GM18517 (cell line): Measurements from ENCODE around the gene AATF.
"Not testable (repeated sequence)": the region's sequence is repeated elsewhere in the genome, so short reads cannot be mapped to it uniquely, and the experiment has no call there.

ENCODE experiments used
- ATAC-seq: cut with Tn5 transposase; IDR thresholded peaks from one replicate; pipeline ENCODE4 v1.9.1; 2021; ENCODE audit warnings: mild to moderate bottlenecking, moderate library complexity; ENCODE audit not compliant: unreplicated experiment

The AATF gene

GRCh38 chr17:37073464-37073863, 124.7 kb downstream of the AATF start:
- not testable (repeated sequence) for ATAC-seq

GRCh38 chr17:37079065-37079708, 130.4 kb downstream of the AATF start:
- no peak for ATAC-seq

- no peak for ATAC-seq
Measured at GRCh38 chr17:37079735-37080134, 131.0 kb downstream of the AATF start.

GRCh38 chr17:37081287-37081686, 132.5 kb downstream of the AATF start:
- no peak for ATAC-seq

- ATAC-seq = no peak
Measured at GRCh38 chr17:37082311-37082860, 133.6 kb downstream of the AATF start.

GRCh38 chr17:37082985-37083384, 134.2 kb downstream of the AATF start:
- no peak for ATAC-seq

- no peak for ATAC-seq
Measured at GRCh38 chr17:37083456-37083855, 134.7 kb downstream of the AATF start.

GRCh38 chr17:37084372-37084771, 135.6 kb downstream of the AATF start:
- no peak for ATAC-seq

- no peak for ATAC-seq
Measured at GRCh38 chr17:37086334-37086733, 137.6 kb downstream of the AATF start.

- no peak for ATAC-seq
Measured at GRCh38 chr17:37086948-37087347, 138.2 kb downstream of the AATF start.

- no peak for ATAC-seq
Measured at GRCh38 chr17:37087683-37088082, 138.9 kb downstream of the AATF start.

- ATAC-seq = no peak
Measured at GRCh38 chr17:37088459-37088858, 139.7 kb downstream of the AATF start.

GRCh38 chr17:37088913-37089312, 140.2 kb downstream of the AATF start:
- ATAC-seq = no peak

- ATAC-seq = no peak
Measured at GRCh38 chr17:37089956-37090355, 141.2 kb downstream of the AATF start.

- ATAC-seq = no peak
Measured at GRCh38 chr17:37090941-37091340, 142.2 kb downstream of the AATF start.

GRCh38 chr17:37092071-37092470, 143.3 kb downstream of the AATF start:
- no peak for ATAC-seq

- ATAC-seq = no peak
Measured at GRCh38 chr17:37092701-37093100, 143.9 kb downstream of the AATF start.

- no peak for ATAC-seq
Measured at GRCh38 chr17:37094391-37094790, 145.6 kb downstream of the AATF start.

GRCh38 chr17:37096071-37096470, 147.3 kb downstream of the AATF start:
- ATAC-seq = no peak

- ATAC-seq = no peak
Measured at GRCh38 chr17:37097154-37097553, 148.4 kb downstream of the AATF start.

- no peak for ATAC-seq
Measured at GRCh38 chr17:37098152-37098551, 149.4 kb downstream of the AATF start.

- no peak for ATAC-seq
Measured at GRCh38 chr17:37098910-37099664, 150.3 kb downstream of the AATF start.
